ENCODE measurements around the gene STRIP2. TPM values are rescaled to one million over a fixed set of nuclear protein-coding genes. Genes with fewer than 3 reads are reported as not detected.

Gene STRIP2
- total and polyA plus RNA-seq, 11 donors, result 7.6 to 43.7 (median 18.2) TPM

GRCh38 chr7:129436335-129436923 lies 2.2 kb downstream of the STRIP2 start:
- Histone ChIP-seq H3K9me3 (no peaks in the 10 kb centered on the region), H3K4me1 (peaks cover 0 to 24% (median 7%) of the 10 kb centered on the region in 12 donors), H3K27ac (no peak overlapping the region), H3K27me3 (peaks cover 0 to 36% (median 0%) of the 10 kb centered on the region in 9 donors), H3K36me3 (no peaks in the 10 kb centered on the region), H3K4me3 (no peak overlapping the region)
- WGBS, 4 donors, result 52 to 69% (median 63%) methylated on average over 5 of the region's 5 CpGs
- DNase-seq (no peak), ATAC-seq (no peak)
- intact Hi-C loops (cut with DNase I), result no loop called here
- TF ChIP-seq CTCF (IDR thresholded peaks at IDR 0.05), result no peak
- TF ChIP-seq POLR2A (IDR thresholded peaks at IDR 0.05), result no peak

- Histone ChIP-seq H3K9me3 (no peaks in the 10 kb centered on the region), H3K27me3 (peaks cover 0 to 33% (median 0%) of the 10 kb centered on the region in 9 donors), H3K4me3 (no peak overlapping the region), H3K36me3 (no peaks in the 10 kb centered on the region), H3K27ac (no peak overlapping the region), H3K4me1 (peaks cover 0 to 24% (median 7%) of the 10 kb centered on the region in 12 donors)
- intact Hi-C loops (cut with DNase I), result no loop called here
- no peak for DNase-seq
- no peak for ATAC-seq
- 95 to 96% (median 96%) methylated on average over 5 of the region's 5 CpGs for WGBS, 4 donors
- TF ChIP-seq CTCF (IDR thresholded peaks at IDR 0.05) (no peak), POLR2A (IDR thresholded peaks at IDR 0.05) (no peak)
Observed at GRCh38 chr7:129437190-129437589, 3.0 kb downstream of the STRIP2 start.

GRCh38 chr7:129438281-129438838 lies 4.1 kb downstream of the STRIP2 start:
- Histone ChIP-seq H3K4me3 (no peak overlapping the region), H3K36me3 (no peaks in the 10 kb centered on the region), H3K4me1 (peaks cover 0 to 27% (median 8%) of the 10 kb centered on the region in 12 donors), H3K27ac (peak overlapping the region in 1 of 12 donors; percentile 37), H3K27me3 (peaks cover 0 to 23% (median 0%) of the 10 kb centered on the region in 9 donors), H3K9me3 (no peaks in the 10 kb centered on the region)
- no peak for TF ChIP-seq CTCF (IDR thresholded peaks at IDR 0.05)
- TF ChIP-seq POLR2A (IDR thresholded peaks at IDR 0.05), result no peak
- DNase-seq (no peak), ATAC-seq (no peak)
- 90 to 93% (median 92%) methylated on average over 6 of the region's 6 CpGs for WGBS, 4 donors
- intact Hi-C loops (cut with DNase I), result no loop called here

DNA sequence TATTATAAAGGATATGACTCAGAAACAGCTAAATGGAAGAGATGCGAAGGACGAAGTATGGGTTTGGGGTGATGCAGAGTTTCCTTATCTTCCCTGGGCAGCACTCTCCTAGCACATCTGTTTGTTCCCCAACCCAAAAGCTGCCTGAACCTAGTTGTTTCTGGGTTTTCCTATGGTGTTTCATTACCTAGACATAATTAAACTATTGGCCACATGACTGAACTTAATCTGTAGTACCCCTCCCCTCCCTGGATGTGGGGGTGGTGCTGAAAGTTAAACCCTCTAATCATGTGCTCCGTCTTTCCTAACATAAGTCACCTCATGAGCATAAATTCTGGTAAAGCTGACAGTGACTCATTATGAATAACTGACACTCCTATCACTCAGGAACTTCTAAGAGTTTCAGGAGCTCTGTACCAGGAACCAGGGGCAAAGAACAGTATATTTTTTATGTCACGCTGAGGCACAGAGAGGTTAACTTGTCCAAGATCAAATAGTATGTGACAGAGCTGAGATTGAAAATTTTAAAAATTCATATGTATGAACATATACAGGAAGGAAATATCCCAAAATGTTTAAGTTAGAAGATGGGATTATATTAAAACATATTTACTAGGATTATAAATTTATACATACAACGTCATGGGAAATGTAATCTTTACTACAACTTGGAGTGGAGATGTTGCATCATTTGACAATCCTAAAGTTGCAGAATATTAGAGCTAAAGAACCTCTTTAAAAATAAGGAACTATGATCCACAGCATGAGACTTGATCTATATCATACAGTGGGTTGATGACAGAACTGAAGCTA lies 4.8 kb downstream of the STRIP2 start:
- H3K4me1 ChIP-seq, result peaks cover 0 to 26% (median 7%) of the 10 kb centered on the region in 12 donors
- intact Hi-C loops (cut with DNase I), result no loop called here
- peak overlapping the region in 2 of 12 donors; percentile 37 to 39 for H3K27ac ChIP-seq
- H3K4me3 ChIP-seq, result no peak overlapping the region
- TF ChIP-seq POLR2A (IDR thresholded peaks at IDR 0.05) (no peak), CTCF (IDR thresholded peaks at IDR 0.05) (no peak)
- DNase-seq (no peak), ATAC-seq (no peak)
- 70 to 83% (median 76%) methylated on average over 5 of the region's 5 CpGs for WGBS, 4 donors
- H3K9me3 ChIP-seq, result no peaks in the 10 kb centered on the region
- H3K27me3 ChIP-seq, result peaks cover 0 to 19% (median 0%) of the 10 kb centered on the region in 9 donors
- no peaks in the 10 kb centered on the region for H3K36me3 ChIP-seq
